ENCODE data around the gene TPM1. TPM values are rescaled to one million over a fixed set of nuclear protein-coding genes. Genes with fewer than 3 reads are reported as not detected.

TPM1 gene
- total RNA-seq, 1 experiment from 2014 or later: 421 TPM

DNA sequence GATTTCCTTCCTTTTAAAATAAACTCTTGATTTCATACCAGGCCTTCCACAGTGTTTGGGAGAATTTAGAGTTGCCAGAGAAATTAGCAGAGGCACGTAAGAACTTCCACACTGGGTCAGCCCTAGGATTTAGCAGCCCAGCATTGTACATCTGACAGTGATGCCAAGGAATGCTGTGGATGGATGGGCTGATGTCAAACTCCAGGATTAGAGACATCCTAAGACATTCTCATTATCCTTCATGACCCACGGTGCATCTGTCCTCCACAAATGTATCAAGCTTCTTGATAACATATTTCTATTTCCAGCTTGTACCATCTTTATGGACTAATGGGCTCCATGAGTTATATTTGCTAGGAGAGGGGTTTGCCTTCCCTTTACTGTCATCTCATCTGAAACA is 8.0 kb upstream of the TPM1 start (continued):
- TF ChIP-seq, protein P1, sequence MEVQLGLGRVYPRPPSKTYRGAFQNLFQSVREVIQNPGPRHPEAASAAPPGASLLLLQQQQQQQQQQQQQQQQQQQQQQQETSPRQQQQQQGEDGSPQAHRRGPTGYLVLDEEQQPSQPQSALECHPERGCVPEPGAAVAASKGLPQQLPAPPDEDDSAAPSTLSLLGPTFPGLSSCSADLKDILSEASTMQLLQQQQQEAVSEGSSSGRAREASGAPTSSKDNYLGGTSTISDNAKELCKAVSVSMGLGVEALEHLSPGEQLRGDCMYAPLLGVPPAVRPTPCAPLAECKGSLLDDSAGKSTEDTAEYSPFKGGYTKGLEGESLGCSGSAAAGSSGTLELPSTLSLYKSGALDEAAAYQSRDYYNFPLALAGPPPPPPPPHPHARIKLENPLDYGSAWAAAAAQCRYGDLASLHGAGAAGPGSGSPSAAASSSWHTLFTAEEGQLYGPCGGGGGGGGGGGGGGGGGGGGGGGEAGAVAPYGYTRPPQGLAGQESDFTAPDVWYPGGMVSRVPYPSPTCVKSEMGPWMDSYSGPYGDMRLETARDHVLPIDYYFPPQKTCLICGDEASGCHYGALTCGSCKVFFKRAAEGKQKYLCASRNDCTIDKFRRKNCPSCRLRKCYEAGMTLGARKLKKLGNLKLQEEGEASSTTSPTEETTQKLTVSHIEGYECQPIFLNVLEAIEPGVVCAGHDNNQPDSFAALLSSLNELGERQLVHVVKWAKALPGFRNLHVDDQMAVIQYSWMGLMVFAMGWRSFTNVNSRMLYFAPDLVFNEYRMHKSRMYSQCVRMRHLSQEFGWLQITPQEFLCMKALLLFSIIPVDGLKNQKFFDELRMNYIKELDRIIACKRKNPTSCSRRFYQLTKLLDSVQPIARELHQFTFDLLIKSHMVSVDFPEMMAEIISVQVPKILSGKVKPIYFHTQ (CRISPR knock-in tag; IDR thresholded peaks at IDR 0.05): no peak
- no peak for TF ChIP-seq MXD4 (CRISPR knock-in tag; IDR thresholded peaks at IDR 0.05; ENCODE audit: borderline replicate concordance)

DNA sequence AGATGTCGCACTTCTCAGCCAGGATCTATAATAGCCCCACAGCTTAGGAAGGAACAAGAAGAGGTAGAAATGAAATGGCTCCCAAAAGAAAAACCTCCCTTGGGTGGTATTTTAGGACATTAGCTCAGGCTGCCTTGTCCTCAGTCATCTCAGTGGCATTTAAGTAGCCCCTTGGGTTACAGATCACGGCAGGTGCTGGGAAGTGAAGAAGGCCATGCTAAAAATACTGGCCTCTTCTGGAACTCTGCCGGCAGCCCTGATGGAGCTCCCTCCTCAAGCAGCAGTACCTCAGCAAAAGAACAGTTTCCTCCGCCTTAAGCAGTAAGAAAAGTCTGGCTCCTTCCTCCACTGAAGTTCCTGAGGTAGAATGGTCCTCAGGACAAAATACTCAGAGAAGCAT is 7.3 kb upstream of the TPM1 start:
- no peak for TF ChIP-seq NR2C2 (CRISPR knock-in tag; IDR thresholded peaks at IDR 0.05)
- TF ChIP-seq SP1 (CRISPR knock-in tag; conservative IDR thresholded peaks at IDR 0.05): no peak
- no peak for TF ChIP-seq PRRX2 (CRISPR knock-in tag; IDR thresholded peaks at IDR 0.05)
- TF ChIP-seq, protein P2, sequence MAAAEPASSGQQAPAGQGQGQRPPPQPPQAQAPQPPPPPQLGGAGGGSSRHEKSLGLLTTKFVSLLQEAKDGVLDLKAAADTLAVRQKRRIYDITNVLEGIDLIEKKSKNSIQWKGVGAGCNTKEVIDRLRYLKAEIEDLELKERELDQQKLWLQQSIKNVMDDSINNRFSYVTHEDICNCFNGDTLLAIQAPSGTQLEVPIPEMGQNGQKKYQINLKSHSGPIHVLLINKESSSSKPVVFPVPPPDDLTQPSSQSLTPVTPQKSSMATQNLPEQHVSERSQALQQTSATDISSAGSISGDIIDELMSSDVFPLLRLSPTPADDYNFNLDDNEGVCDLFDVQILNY (CRISPR knock-in tag; IDR thresholded peaks at IDR 0.05): no peak
- TF ChIP-seq ZNF671 (CRISPR knock-in tag; IDR thresholded peaks at IDR 0.05): no peak
- TF ChIP-seq, protein P3, sequence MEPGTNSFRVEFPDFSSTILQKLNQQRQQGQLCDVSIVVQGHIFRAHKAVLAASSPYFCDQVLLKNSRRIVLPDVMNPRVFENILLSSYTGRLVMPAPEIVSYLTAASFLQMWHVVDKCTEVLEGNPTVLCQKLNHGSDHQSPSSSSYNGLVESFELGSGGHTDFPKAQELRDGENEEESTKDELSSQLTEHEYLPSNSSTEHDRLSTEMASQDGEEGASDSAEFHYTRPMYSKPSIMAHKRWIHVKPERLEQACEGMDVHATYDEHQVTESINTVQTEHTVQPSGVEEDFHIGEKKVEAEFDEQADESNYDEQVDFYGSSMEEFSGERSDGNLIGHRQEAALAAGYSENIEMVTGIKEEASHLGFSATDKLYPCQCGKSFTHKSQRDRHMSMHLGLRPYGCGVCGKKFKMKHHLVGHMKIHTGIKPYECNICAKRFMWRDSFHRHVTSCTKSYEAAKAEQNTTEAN (CRISPR knock-in tag; IDR thresholded peaks at IDR 0.05): no peak
- TF ChIP-seq, protein P4, sequence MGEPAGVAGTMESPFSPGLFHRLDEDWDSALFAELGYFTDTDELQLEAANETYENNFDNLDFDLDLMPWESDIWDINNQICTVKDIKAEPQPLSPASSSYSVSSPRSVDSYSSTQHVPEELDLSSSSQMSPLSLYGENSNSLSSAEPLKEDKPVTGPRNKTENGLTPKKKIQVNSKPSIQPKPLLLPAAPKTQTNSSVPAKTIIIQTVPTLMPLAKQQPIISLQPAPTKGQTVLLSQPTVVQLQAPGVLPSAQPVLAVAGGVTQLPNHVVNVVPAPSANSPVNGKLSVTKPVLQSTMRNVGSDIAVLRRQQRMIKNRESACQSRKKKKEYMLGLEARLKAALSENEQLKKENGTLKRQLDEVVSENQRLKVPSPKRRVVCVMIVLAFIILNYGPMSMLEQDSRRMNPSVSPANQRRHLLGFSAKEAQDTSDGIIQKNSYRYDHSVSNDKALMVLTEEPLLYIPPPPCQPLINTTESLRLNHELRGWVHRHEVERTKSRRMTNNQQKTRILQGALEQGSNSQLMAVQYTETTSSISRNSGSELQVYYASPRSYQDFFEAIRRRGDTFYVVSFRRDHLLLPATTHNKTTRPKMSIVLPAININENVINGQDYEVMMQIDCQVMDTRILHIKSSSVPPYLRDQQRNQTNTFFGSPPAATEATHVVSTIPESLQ (CRISPR knock-in tag; IDR thresholded peaks at IDR 0.05): no peak
- Mint-ChIP-seq H3K36me3 (no peaks in the 10 kb centered on the region), H3K9me3 (peaks cover 7% of the 10 kb centered on the region), H3K27me3 (ENCODE audit: low read depth) (peaks cover 7% of the 10 kb centered on the region; the same call in 1 of the 2 replicates), H3K4me3 (no peak overlapping the region), H3K27ac (no peak overlapping the region), H3K4me1 (peaks cover 20% of the 10 kb centered on the region)
- DNase-seq (ENCODE audit: low spot score) (no peak), ATAC-seq (no peak)
- CTCF ChIA-PET: interaction anchor here (1.2 to 1.8 kb wide), 6 partner anchors 13 to 253 kb away, joined by 3 to 10 read pairs (median 4); no protein-coding TSS in a partner anchor
- POLR2A ChIA-PET: interaction anchor here (0.6 to 1.4 kb wide), 3 partner anchors 13 to 187 kb away, joined by 3 to 5 read pairs (median 4); no protein-coding TSS in a partner anchor

DNA sequence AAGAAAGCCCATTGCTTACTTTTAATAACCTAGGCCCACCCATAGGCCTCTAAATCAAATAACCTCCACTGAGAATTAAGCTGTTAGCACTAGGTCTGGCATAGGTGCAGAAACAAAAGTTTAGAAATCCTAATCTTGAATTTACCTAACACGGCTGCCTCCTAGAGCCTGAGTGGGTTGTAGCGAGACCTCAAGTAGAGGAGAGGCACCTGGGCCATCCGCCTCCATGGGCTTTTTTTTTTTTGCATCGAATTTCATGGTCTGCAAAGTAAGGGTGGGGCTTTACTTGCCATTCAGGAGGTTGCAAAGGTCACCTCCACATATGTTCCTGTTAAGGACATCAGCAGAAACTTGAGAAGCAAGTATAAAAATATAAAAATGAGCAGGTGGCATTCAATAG is 6.6 kb upstream of the TPM1 start:
- Mint-ChIP-seq H3K4me3 (no peak overlapping the region), H3K9me3 (peaks cover 7% of the 10 kb centered on the region), H3K36me3 (no peaks in the 10 kb centered on the region), H3K4me1 (peaks cover 28% of the 10 kb centered on the region), H3K27me3 (ENCODE audit: low read depth) (peaks cover 7% of the 10 kb centered on the region), H3K27ac (no peak overlapping the region)
- DNase-seq (ENCODE audit: low spot score) (no peak), ATAC-seq (peak; percentile 67)
- ChIA-PET CTCF (interaction anchor here (0.7 to 1.8 kb wide), 7 partner anchors 12 to 254 kb away, joined by 3 to 10 read pairs (median 4); no protein-coding TSS in a partner anchor), POLR2A (interaction anchor here (1.2 to 1.4 kb wide), 2 partner anchors 12 to 188 kb away, joined by 3 to 5 read pairs; no protein-coding TSS in a partner anchor)
- TF ChIP-seq, protein P5, sequence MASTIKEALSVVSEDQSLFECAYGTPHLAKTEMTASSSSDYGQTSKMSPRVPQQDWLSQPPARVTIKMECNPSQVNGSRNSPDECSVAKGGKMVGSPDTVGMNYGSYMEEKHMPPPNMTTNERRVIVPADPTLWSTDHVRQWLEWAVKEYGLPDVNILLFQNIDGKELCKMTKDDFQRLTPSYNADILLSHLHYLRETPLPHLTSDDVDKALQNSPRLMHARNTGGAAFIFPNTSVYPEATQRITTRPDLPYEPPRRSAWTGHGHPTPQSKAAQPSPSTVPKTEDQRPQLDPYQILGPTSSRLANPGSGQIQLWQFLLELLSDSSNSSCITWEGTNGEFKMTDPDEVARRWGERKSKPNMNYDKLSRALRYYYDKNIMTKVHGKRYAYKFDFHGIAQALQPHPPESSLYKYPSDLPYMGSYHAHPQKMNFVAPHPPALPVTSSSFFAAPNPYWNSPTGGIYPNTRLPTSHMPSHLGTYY (CRISPR knock-in tag; IDR thresholded peaks at IDR 0.05): no peak
- TF ChIP-seq SOX15 (CRISPR knock-in tag; IDR thresholded peaks at IDR 0.05) (no peak), SP1 (CRISPR knock-in tag; conservative IDR thresholded peaks at IDR 0.05) (no peak), TCF7 (CRISPR knock-in tag; IDR thresholded peaks at IDR 0.05; ENCODE audit: low read depth) (no peak), IRF2 (CRISPR knock-in tag; IDR thresholded peaks at IDR 0.05; ENCODE audit: borderline replicate concordance, low read depth) (no peak), ESRRA (CRISPR knock-in tag; IDR thresholded peaks at IDR 0.05; ENCODE audit: borderline replicate concordance) (no peak)
- TF ChIP-seq, protein P6, sequence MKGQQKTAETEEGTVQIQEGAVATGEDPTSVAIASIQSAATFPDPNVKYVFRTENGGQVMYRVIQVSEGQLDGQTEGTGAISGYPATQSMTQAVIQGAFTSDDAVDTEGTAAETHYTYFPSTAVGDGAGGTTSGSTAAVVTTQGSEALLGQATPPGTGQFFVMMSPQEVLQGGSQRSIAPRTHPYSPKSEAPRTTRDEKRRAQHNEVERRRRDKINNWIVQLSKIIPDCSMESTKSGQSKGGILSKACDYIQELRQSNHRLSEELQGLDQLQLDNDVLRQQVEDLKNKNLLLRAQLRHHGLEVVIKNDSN (CRISPR knock-in tag; IDR thresholded peaks at IDR 0.05): no peak
- TF ChIP-seq, protein P1 (CRISPR knock-in tag; IDR thresholded peaks at IDR 0.05): no peak
